GM12878 (cell line): ENCODE results near the gene MYO19. TPM values are rescaled to one million over a fixed set of nuclear protein-coding genes. Genes with fewer than 3 reads are reported as not detected.

ENCODE experiments used
- BRCA1 ChIP-seq: IDR thresholded peaks from 2 replicates; pipeline ENCODE4 v1.6.1; 2011; ENCODE audit warnings: low read depth, low read length, improper control_type of control experiment
- CHD4 ChIP-seq: fragments of 200-600 bp; sonication (generic); IDR thresholded peaks from 2 replicates; pipeline ENCODE4 v1.6.1; 2016; ENCODE audit warnings: mild to moderate bottlenecking
- E2F8 ChIP-seq: fragments of 450-650 bp; IDR thresholded peaks from 2 replicates; pipeline ENCODE4 v1.6.1; 2018; ENCODE audit warnings: mild to moderate bottlenecking, low read depth, moderate library complexity; ENCODE audit not compliant: partially characterized antibody
- FOS ChIP-seq: IDR thresholded peaks from 3 replicates; pipeline ENCODE4 v1.6.1; 2011; ENCODE audit warnings: borderline replicate concordance; ENCODE audit not compliant: insufficient read length; ENCODE audit errors: extremely low read depth
- IKZF1 ChIP-seq: fragments of 450-650 bp; conservative IDR thresholded peaks from 2 replicates; pipeline ENCODE4 v1.6.1; 2017; ENCODE audit warnings: antibody characterized with exemption, mild to moderate bottlenecking
- MYB ChIP-seq: fragments of 150-350 bp; IDR thresholded peaks from 2 replicates; pipeline ENCODE4 v1.6.1; 2014; ENCODE audit warnings: mild to moderate bottlenecking, low read depth, low read length, borderline replicate concordance
- NR2C2 ChIP-seq: IDR thresholded peaks from 2 replicates; pipeline ENCODE4 v1.6.1; 2011; ENCODE audit warnings: borderline replicate concordance, low read depth; ENCODE audit not compliant: control insufficient read depth, insufficient read length
- PRDM15 ChIP-seq: fragments of 450-650 bp; formaldehyde crosslinking; IDR thresholded peaks from 2 replicates; pipeline ENCODE4 v1.4.0; 2020; ENCODE audit warnings: mild to moderate bottlenecking, moderate library complexity
- SP1 ChIP-seq: IDR thresholded peaks from one replicate; pipeline ENCODE4 v1.6.1; 2011; ENCODE audit warnings: low read depth, low read length
- SUPT20H ChIP-seq: IDR thresholded peaks from 2 replicates; pipeline ENCODE4 v1.6.1; 2011; ENCODE audit warnings: low read depth, mild to moderate bottlenecking, low read length, moderate library complexity, borderline replicate concordance; ENCODE audit not compliant: control insufficient read depth
- YY1 ChIP-seq: IDR thresholded peaks from 2 replicates; pipeline ENCODE4 v1.6.1; 2011; ENCODE audit warnings: low read depth, mild to moderate bottlenecking, low read length
- ZBTB4 ChIP-seq: fragments of 450-650 bp; formaldehyde crosslinking; IDR thresholded peaks from 2 replicates; pipeline ENCODE4 v1.4.0; 2022; ENCODE audit warnings: mild to moderate bottlenecking, moderate library complexity
- polyA plus RNA-seq, 11 experiments: library from polyadenylated mRNA; depleted of rRNA in 4 of 11; unstranded in 6 of 11; stranded (reverse) in 5 of 11; fragments of >200 nt; fragmentation: Nextera tagmentation in 4 of 11; fragmentation: Illumina TruSeq in 1 of 11; extraction: Ambion mirVana in 4 of 11; extraction: Trizol in 1 of 11; gene quantifications; 1 replicate in 1 of 11; 2 replicates in 10 of 11; pipeline versions ENCODE4 v1.2.1 to v1.2.3, GENCODE V29; 2011 to 2016; ENCODE audit warnings: inconsistent platforms in 2 of 11, missing spikeins in 2 of 11, low read depth in 1 of 11
- total RNA-seq, 4 experiments: library from RNA; depleted of rRNA in 3 of 4; stranded (reverse); fragments of >200 nt in 3 of 4; fragmentation: Illumina TruSeq in 1 of 4; extraction: Trizol in 1 of 4; gene quantifications; 2 replicates each; pipeline versions ENCODE4 v1.2.1 to v1.2.3, GENCODE V29; 2013 to 2021
- TF ChIP-seq, protein P1 (sequence below): fragments of 450-650 bp; IDR thresholded peaks from 2 replicates; pipeline ENCODE4 v1.6.1; 2017; ENCODE audit warnings: mild to moderate bottlenecking, low read depth, inconsistent platforms; ENCODE audit not compliant: poor library complexity, severe bottlenecking
- TF ChIP-seq, protein P2 (sequence below): fragments of 450-650 bp; IDR thresholded peaks from 2 replicates; pipeline ENCODE4 v1.6.1; 2016; ENCODE audit warnings: mild to moderate bottlenecking

The MYO19 gene
- total and polyA plus RNA-seq, 10 of the 15 experiments (the other 5 are each of a cell fraction or from before 2014, with no cell fraction given) = 11.4 to 103 (median 67.1) TPM

DNA sequence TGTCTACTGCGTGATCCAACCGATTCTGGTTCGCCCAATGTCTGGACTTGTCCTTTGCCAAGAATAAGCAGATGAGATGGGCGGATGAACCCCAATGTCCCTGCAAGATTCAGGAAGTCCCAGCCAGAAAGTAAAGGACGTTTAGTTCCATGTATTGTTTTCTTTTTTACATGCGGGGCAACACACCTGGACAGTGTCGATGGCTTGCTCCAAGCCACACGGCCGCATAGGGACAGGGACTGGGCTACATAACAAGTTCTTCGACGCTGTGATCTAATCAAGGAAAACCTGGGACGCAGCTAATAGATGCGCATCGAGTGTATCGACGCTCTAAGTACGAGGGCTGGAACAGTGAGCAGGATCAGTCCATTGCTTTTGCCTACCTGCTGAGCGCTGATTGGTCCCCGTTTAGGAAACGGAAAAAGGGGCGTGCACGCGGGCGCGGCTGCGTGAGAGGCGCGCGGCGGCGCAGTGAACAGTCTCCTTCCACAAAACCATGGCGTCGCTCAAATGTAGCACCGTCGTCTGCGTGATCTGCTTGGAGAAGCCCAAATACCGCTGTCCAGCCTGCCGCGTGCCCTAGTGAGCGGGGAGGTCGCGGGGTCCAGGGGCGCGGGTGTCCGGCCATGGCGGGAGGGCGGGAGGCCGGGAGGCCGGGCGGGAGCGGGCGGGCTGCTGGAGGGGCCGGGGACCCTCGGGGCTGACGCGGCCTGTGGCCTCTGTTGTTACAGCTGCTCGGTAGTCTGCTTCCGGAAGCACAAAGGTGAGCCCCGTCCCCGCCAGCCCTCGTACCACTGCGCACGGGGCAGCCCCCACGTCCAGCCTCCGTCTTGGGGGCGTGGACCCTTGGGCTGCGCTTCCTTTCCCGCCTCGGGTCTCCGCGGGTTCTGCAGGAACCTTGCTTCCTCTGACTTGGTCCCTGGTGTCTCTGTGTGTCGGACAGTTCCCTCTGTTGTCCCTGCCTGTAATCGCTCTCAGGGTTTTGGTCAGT, 48.2 kb downstream of the MYO19 start, which contains the start of gene ZNHIT3 (continued):
- TF ChIP-seq PRDM15 (CRISPR knock-in tag) (no peak), FOS (no peak), ZBTB4 (CRISPR knock-in tag) (no peak), SP1 (peak; percentile 93), BRCA1 (no peak), IKZF1 (peak; percentile 86), YY1 (peak; percentile 92), NR2C2 (peak; percentile 99), MYB (no peak), E2F8 (peak; percentile 32), SUPT20H (no peak), CHD4 (no peak)
- TF ChIP-seq, protein P1, sequence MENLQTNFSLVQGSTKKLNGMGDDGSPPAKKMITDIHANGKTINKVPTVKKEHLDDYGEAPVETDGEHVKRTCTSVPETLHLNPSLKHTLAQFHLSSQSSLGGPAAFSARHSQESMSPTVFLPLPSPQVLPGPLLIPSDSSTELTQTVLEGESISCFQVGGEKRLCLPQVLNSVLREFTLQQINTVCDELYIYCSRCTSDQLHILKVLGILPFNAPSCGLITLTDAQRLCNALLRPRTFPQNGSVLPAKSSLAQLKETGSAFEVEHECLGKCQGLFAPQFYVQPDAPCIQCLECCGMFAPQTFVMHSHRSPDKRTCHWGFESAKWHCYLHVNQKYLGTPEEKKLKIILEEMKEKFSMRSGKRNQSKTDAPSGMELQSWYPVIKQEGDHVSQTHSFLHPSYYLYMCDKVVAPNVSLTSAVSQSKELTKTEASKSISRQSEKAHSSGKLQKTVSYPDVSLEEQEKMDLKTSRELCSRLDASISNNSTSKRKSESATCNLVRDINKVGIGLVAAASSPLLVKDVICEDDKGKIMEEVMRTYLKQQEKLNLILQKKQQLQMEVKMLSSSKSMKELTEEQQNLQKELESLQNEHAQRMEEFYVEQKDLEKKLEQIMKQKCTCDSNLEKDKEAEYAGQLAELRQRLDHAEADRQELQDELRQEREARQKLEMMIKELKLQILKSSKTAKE = no peak
- TF ChIP-seq, protein P2, sequence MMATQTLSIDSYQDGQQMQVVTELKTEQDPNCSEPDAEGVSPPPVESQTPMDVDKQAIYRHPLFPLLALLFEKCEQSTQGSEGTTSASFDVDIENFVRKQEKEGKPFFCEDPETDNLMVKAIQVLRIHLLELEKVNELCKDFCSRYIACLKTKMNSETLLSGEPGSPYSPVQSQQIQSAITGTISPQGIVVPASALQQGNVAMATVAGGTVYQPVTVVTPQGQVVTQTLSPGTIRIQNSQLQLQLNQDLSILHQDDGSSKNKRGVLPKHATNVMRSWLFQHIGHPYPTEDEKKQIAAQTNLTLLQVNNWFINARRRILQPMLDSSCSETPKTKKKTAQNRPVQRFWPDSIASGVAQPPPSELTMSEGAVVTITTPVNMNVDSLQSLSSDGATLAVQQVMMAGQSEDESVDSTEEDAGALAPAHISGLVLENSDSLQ = peak; percentile 73
